Keratinocyte (primary cell): ENCODE results near the gene SORBS2.

ENCODE experiments used
- CTCF ChIP-seq, 3 experiments: IDR thresholded peaks in 1 of 3; conservative IDR thresholded peaks in 1 of 3; optimal IDR thresholded peaks in 1 of 3; 2 replicates in 2 of 3; 3 replicates in 1 of 3; pipeline versions ENCODE3 to v1.5.1; 2011; ENCODE audit warnings: low read length in 3 of 3, mild to moderate bottlenecking in 3 of 3, moderate library complexity in 2 of 3, control low read depth in 1 of 3, inconsistent platforms in 1 of 3; ENCODE audit not compliant: insufficient read depth in 2 of 3; ENCODE audit errors: extremely low read depth in 1 of 3
- EZH2 ChIP-seq: IDR thresholded peaks from one replicate; pipeline ENCODE4 v1.6.1; 2012; ENCODE audit warnings: inconsistent platforms, mild to moderate bottlenecking, low read length, moderate library complexity

GRCh38 chr4:185845966-185846365 lies 34.0 kb upstream of the SORBS2 start:
- TF ChIP-seq CTCF (optimal IDR thresholded peaks at IDR 0.05 in 1 of 3, IDR thresholded peaks at IDR 0.05 in 1 of 3, conservative IDR thresholded peaks at IDR 0.05 in 1 of 3; ENCODE audit: extremely low read depth in 1 of 3, insufficient read depth in 2 of 3, low read length in 3 of 3) (no peak), EZH2 (no peak)
